ENCODE results near the gene ALDH3B1. TPM values are rescaled to one million over a fixed set of nuclear protein-coding genes. Genes with fewer than 3 reads are reported as not detected.

ALDH3B1 gene
- total RNA-seq, 4 donors from 2014 or later: 3.0 to 6.6 (median 3.5) TPM

GRCh38 chr11:68057807-68058206 lies 47.7 kb downstream of the ALDH3B1 start:
- H3K4me3 ChIP-seq (replicated peaks in 1 of 3): no peak overlapping the region
- intact Hi-C loops (cut with DNase I): no loop called here
- no peaks in the 10 kb centered on the region for H3K4me1 ChIP-seq
- H3K36me3 ChIP-seq: peaks cover 23 to 32% of the 10 kb centered on the region in 2 donors
- no peaks in the 10 kb centered on the region for H3K27me3 ChIP-seq
- no peaks in the 10 kb centered on the region for H3K9me3 ChIP-seq
- no peak for TF ChIP-seq CTCF (IDR thresholded peaks at IDR 0.05)
- TF ChIP-seq POLR2A (IDR thresholded peaks at IDR 0.05): no peak
- DNase-seq: no peak
- no peak overlapping the region for H3K27ac ChIP-seq
- WGBS, 2 donors: 91 to 100% methylated on average over 4 of the region's 4 CpGs

- no peak overlapping the region for H3K27ac ChIP-seq
- H3K4me1 ChIP-seq: no peaks in the 10 kb centered on the region
- H3K9me3 ChIP-seq: no peaks in the 10 kb centered on the region
- intact Hi-C loops (cut with DNase I): no loop called here
- DNase-seq: no peak
- H3K4me3 ChIP-seq (replicated peaks in 1 of 3): no peak overlapping the region
- H3K36me3 ChIP-seq: peaks cover 52 to 54% of the 10 kb centered on the region in 2 donors
- TF ChIP-seq POLR2A (IDR thresholded peaks at IDR 0.05) (no peak), CTCF (IDR thresholded peaks at IDR 0.05) (no peak)
- no peaks in the 10 kb centered on the region for H3K27me3 ChIP-seq
- 90 to 96% methylated on average over 7 of the region's 7 CpGs for WGBS, 2 donors
These were observed 51.4 kb downstream of the ALDH3B1 start for GRCh38 chr11:68061508-68061907.

GRCh38 chr11:68064926-68065325 lies 54.8 kb downstream of the ALDH3B1 start:
- Histone ChIP-seq H3K4me1 (no peaks in the 10 kb centered on the region), H3K27me3 (no peaks in the 10 kb centered on the region), H3K27ac (no peak overlapping the region), H3K4me3 (replicated peaks in 1 of 3) (no peak overlapping the region), H3K9me3 (no peaks in the 10 kb centered on the region), H3K36me3 (peaks cover 69 to 79% of the 10 kb centered on the region in 2 donors)
- WGBS, 2 donors: 77 to 91% methylated on average over 2 of the region's 2 CpGs
- TF ChIP-seq POLR2A (IDR thresholded peaks at IDR 0.05) (no peak), CTCF (IDR thresholded peaks at IDR 0.05) (no peak)
- intact Hi-C loops (cut with DNase I): no loop called here
- no peak for DNase-seq

GRCh38 chr11:68065841-68066240 lies 55.7 kb downstream of the ALDH3B1 start:
- 92 to 94% methylated on average over 5 of the region's 5 CpGs for WGBS, 2 donors
- no peak for DNase-seq
- no peaks in the 10 kb centered on the region for H3K27me3 ChIP-seq
- no peaks in the 10 kb centered on the region for H3K4me1 ChIP-seq
- no peak for TF ChIP-seq POLR2A (IDR thresholded peaks at IDR 0.05)
- TF ChIP-seq CTCF (IDR thresholded peaks at IDR 0.05): no peak
- H3K4me3 ChIP-seq (replicated peaks in 1 of 3): no peak overlapping the region
- peaks cover 76 to 82% of the 10 kb centered on the region in 2 donors for H3K36me3 ChIP-seq
- intact Hi-C loops (cut with DNase I): no loop called here
- H3K9me3 ChIP-seq: no peaks in the 10 kb centered on the region
- H3K27ac ChIP-seq: no peak overlapping the region

GRCh38 chr11:68066742-68067141 lies 56.6 kb downstream of the ALDH3B1 start:
- intact Hi-C loops (cut with DNase I): no loop called here
- WGBS, 2 donors: 87 to 100% methylated on average over 1 to 3 of the region's 3 CpGs
- Histone ChIP-seq H3K4me1 (no peaks in the 10 kb centered on the region), H3K9me3 (no peaks in the 10 kb centered on the region), H3K36me3 (peaks cover 69 to 80% of the 10 kb centered on the region in 2 donors), H3K4me3 (replicated peaks in 1 of 3) (no peak overlapping the region), H3K27ac (no peak overlapping the region), H3K27me3 (no peaks in the 10 kb centered on the region)
- TF ChIP-seq CTCF (IDR thresholded peaks at IDR 0.05) (no peak), POLR2A (IDR thresholded peaks at IDR 0.05) (no peak)
- no peak for DNase-seq
